K562 (cell line): ENCODE data around the gene CAPN7. TPM values are rescaled to one million over a fixed set of nuclear protein-coding genes. Genes with fewer than 3 reads are reported as not detected.

ENCODE experiments used
- ATAC-seq: fragments of 200-7000 bp; cut with Tn5 transposase; 3 replicates; pipeline ENCODE4 v1.9.1; 2020; ENCODE audit warnings: moderate library complexity
- BruUV-seq: library from RNA; stranded (reverse); fragments of 400-500 nt; replicated peaks from 2 replicates; lab custom pipeline; 2021; lab: Mats Ljungman, UMichigan
- CTCF ChIA-PET: fragments of 300-600 bp; formaldehyde crosslinking; extraction: SDS; loops from one replicate; lab custom pipeline; 2021; ENCODE audit warnings: low intra/inter-chr PET ratio; lab: Yijun Ruan, JAX
- POLR2A ChIA-PET: fragments of 300-600, 350-650 bp; sonication (Branson Sonifier 250); formaldehyde crosslinking; extraction: SDS; loops from one replicate; lab custom pipeline; 2021; ENCODE audit warnings: antibody characterized with exemption, inconsistent platforms; lab: Yijun Ruan, JAX
- DNase-seq, 4 experiments: peaks; one replicate each; pipeline versions ENCODE4 v3.0.0 to v3.0.0-alpha.2; 2011 to 2018; ENCODE audit warnings: low spot score in 3 of 4, mixed read lengths in 3 of 4; ENCODE audit errors: extremely low read depth in 1 of 4
- FAIRE-seq: peaks from 2 replicates; lab custom pipeline; 2011; peaks lifted over from hg19 to GRCh38; lab: Jason Lieb, UNC
- H2AFZ ChIP-seq: 2 replicates; pipeline ENCODE4 v1.6.0; 2011; ENCODE audit warnings: low read depth, low read length, control low read depth, inconsistent platforms
- H3K27ac ChIP-seq: fragments of 200-600 bp; 3 replicates; pipeline ENCODE4 v1.8.0; 2011; ENCODE audit warnings: low read depth, mild to moderate bottlenecking, control low read depth, inconsistent platforms, low read length, moderate library complexity, mixed read lengths; ENCODE audit errors: extremely low read depth
- H3K27me3 ChIP-seq, 2 experiments: fragments of 300-600 bp in 1 of 2; 2 replicates in 1 of 2; 3 replicates in 1 of 2; pipeline versions ENCODE4 v1.6.0 to v1.8.0; 2011; ENCODE audit warnings: inconsistent platforms in 2 of 2, low read length in 2 of 2, mild to moderate bottlenecking in 1 of 2, mixed read lengths in 1 of 2, moderate library complexity in 1 of 2; ENCODE audit not compliant: control insufficient read depth in 2 of 2, insufficient read depth in 2 of 2
- H3K36me3 ChIP-seq: fragments of 300-600 bp; 3 replicates; pipeline ENCODE4 v1.8.0; 2011; ENCODE audit warnings: mild to moderate bottlenecking, low read length, inconsistent platforms; ENCODE audit not compliant: control insufficient read depth, insufficient read depth
- H3K4me1 ChIP-seq, 2 experiments: fragments of 200-600 bp in 1 of 2; replicated peaks in 1 of 2; 2 replicates in 1 of 2; 3 replicates in 1 of 2; pipeline versions ENCODE4 v1.5.1 to v1.8.0; 2011; ENCODE audit warnings: inconsistent platforms in 2 of 2, low read length in 2 of 2, mild to moderate bottlenecking in 1 of 2, mixed read lengths in 1 of 2, moderate library complexity in 1 of 2; ENCODE audit not compliant: control insufficient read depth in 2 of 2, insufficient read depth in 2 of 2
- H3K4me2 ChIP-seq: 2 replicates; pipeline ENCODE4 v1.6.1; 2011; ENCODE audit warnings: low read length, control low read depth, inconsistent platforms, mixed read lengths; ENCODE audit not compliant: insufficient read depth
- H3K4me3 ChIP-seq: fragments of 200-600 bp; sonication (generic), shearing (Covaris generic); 2 replicates; pipeline ENCODE4 v1.5.1; 2016; ENCODE audit warnings: control low read depth, inconsistent platforms
- H3K79me2 ChIP-seq: fragments of 200-600 bp; 3 replicates; pipeline ENCODE4 v1.8.0; 2011; ENCODE audit warnings: low read length, inconsistent platforms; ENCODE audit not compliant: control insufficient read depth, insufficient read depth
- H3K9ac ChIP-seq, 2 experiments: 2 replicates each; pipeline versions ENCODE4 v1.6.0 to v1.6.1; 2011; ENCODE audit warnings: low read depth in 2 of 2, low read length in 2 of 2, control low read depth in 1 of 2, inconsistent platforms in 1 of 2, mild to moderate bottlenecking in 1 of 2, mixed read lengths in 1 of 2; ENCODE audit not compliant: insufficient read depth in 1 of 2
- H3K9me1 ChIP-seq: one replicate; pipeline ENCODE4 v1.6.0; 2011; ENCODE audit warnings: inconsistent platforms, mild to moderate bottlenecking, low read length, moderate library complexity; ENCODE audit not compliant: control insufficient read depth, insufficient read depth
- H3K9me3 ChIP-seq: replicated peaks from 2 replicates; pipeline ENCODE4 v1.5.1; 2011; ENCODE audit warnings: low read depth, low read length, inconsistent platforms; ENCODE audit not compliant: control insufficient read depth, insufficient read depth
- H4K20me1 ChIP-seq: replicated peaks from 2 replicates; pipeline ENCODE4 v1.6.1; 2011; ENCODE audit warnings: low read length, inconsistent platforms, mixed read lengths; ENCODE audit not compliant: control insufficient read depth, insufficient read depth
- CBFB ChIP-seq: sonication (generic); formaldehyde crosslinking; IDR thresholded peaks from 2 replicates; pipeline ENCODE4 v1.4.0; 2020; ENCODE audit warnings: mild to moderate bottlenecking, missing genetic modification reagents
- DPF2 ChIP-seq: fragments of 450-650 bp; IDR thresholded peaks from 2 replicates; pipeline ENCODE4 v1.6.1; 2016
- ELF2 ChIP-seq: fragments of 250-450 bp; sonication (Bioruptor Pico); IDR thresholded peaks from 2 replicates; pipeline ENCODE4 v1.5.0; 2021; ENCODE audit warnings: mild to moderate bottlenecking
- ELK1 ChIP-seq: sonication (generic); formaldehyde crosslinking; IDR thresholded peaks from 2 replicates; pipeline ENCODE4 v1.8.1; 2022; ENCODE audit warnings: missing genetic modification reagents
- JUNB ChIP-seq: fragments of 450-650 bp; formaldehyde crosslinking; conservative IDR thresholded peaks from 2 replicates; pipeline ENCODE4 v1.4.0; 2020; ENCODE audit warnings: mild to moderate bottlenecking
- KLF13 ChIP-seq: fragments of 450-650 bp; IDR thresholded peaks from 2 replicates; pipeline ENCODE4 v1.6.1; 2016; ENCODE audit warnings: missing genetic modification characterization, low read depth, mild to moderate bottlenecking, missing compliant biosample characterization, moderate library complexity, borderline replicate concordance
- LCOR ChIP-seq: sonication (generic); formaldehyde crosslinking; IDR thresholded peaks from 2 replicates; pipeline ENCODE4 v1.8.0; 2022; ENCODE audit warnings: mild to moderate bottlenecking, missing genetic modification reagents
- MCM5 ChIP-seq: fragments of 450-650 bp; IDR thresholded peaks from 2 replicates; pipeline ENCODE4 v1.6.1; 2016; ENCODE audit warnings: low read depth
- MTA3 ChIP-seq: fragments of 450-650 bp; formaldehyde crosslinking; IDR thresholded peaks from 2 replicates; pipeline ENCODE4 v1.6.1; 2017; ENCODE audit warnings: mild to moderate bottlenecking, borderline replicate concordance
- NEUROD1 ChIP-seq: fragments of 150-350 bp; IDR thresholded peaks from 2 replicates; pipeline ENCODE4 v1.6.1; 2014; ENCODE audit warnings: borderline replicate concordance, low read length, low read depth; ENCODE audit not compliant: partially characterized antibody
- NFE2 ChIP-seq: IDR thresholded peaks from 2 replicates; pipeline ENCODE4 v1.6.1; 2014; ENCODE audit warnings: antibody characterized with exemption, low read depth
- PRDM10 ChIP-seq: fragments of 450-650 bp; IDR thresholded peaks from 2 replicates; pipeline ENCODE4 v1.6.1; 2018; ENCODE audit not compliant: partially characterized antibody
- SMAD4 ChIP-seq: fragments of 250-450 bp; sonication (Bioruptor Pico); conservative IDR thresholded peaks from 2 replicates; pipeline ENCODE4 v1.8.0; 2021; ENCODE audit warnings: inconsistent platforms, mild to moderate bottlenecking, moderate library complexity
- ZNF24 ChIP-seq: fragments of 450-650 bp; IDR thresholded peaks from 2 replicates; pipeline ENCODE4 v1.6.1; 2016
- ZNF384 ChIP-seq: IDR thresholded peaks from 2 replicates; pipeline ENCODE4 v1.6.1; 2012; ENCODE audit warnings: low read depth, low read length, improper control_type of control experiment
- ZZZ3 ChIP-seq: fragments of 450-650 bp; IDR thresholded peaks from 2 replicates; pipeline ENCODE4 v1.6.1; 2016; ENCODE audit warnings: antibody characterized with exemption, mild to moderate bottlenecking, moderate library complexity
- WGBS: fragments of 100-300 bp; shearing (Covaris generic); methylation state at CpG from one replicate; pipeline ENCODE4 v1.1.6; 2016; ENCODE audit warnings: low coverage, mixed read lengths; ENCODE audit not compliant: insufficient coverage; ENCODE audit errors: missing lambda C conversion rate; 5-methylcytosine and 5-hydroxymethylcytosine counted together
- in situ Hi-C: fragments of 300-500 bp; cut with MboI; formaldehyde crosslinking; loops from 4 replicates; pipeline ENCODE4 v1.15.0; 2018; ENCODE audit warnings: inconsistent platforms, mixed read lengths
- intact Hi-C: fragments of 100-400 bp; cut with micrococcal nuclease; formaldehyde crosslinking; loops from 2 replicates; pipeline ENCODE4 v1.14.2; 2022
- polyA plus RNA-seq, 8 experiments: library from polyadenylated mRNA; depleted of rRNA in 4 of 8; stranded (reverse) in 5 of 8; unstranded in 3 of 8; fragments of >200 nt; fragmentation: Nextera tagmentation in 2 of 8; fragmentation: Illumina TruSeq in 1 of 8; extraction: Ambion mirVana in 2 of 8; extraction: Trizol in 1 of 8; gene quantifications; 2 replicates each; pipeline versions ENCODE4 v1.2.1 to v1.2.3, GENCODE V29; 2011 to 2014; ENCODE audit warnings: inconsistent platforms in 1 of 8, missing spikeins in 1 of 8
- total RNA-seq, 7 experiments: library from RNA; depleted of rRNA in 6 of 7; stranded (reverse); fragments of >200 nt in 6 of 7; fragmentation: Illumina TruSeq in 2 of 7; extraction: Trizol in 2 of 7; gene quantifications; 2 replicates each; pipeline versions ENCODE4 v1.2.1 to v1.2.3, GENCODE V29; 2011 to 2021; ENCODE audit warnings: low replicate concordance in 1 of 7

The CAPN7 gene
- total and polyA plus RNA-seq, 9 of the 15 experiments (the other 6 are each of a cell fraction or from before 2014, with no cell fraction given), result 6.5 to 42.7 (median 32.7) TPM

GRCh38 chr3:15180042-15180611 is 25.9 kb upstream of the CAPN7 start:
- H3K36me3 ChIP-seq, result no peaks in the 10 kb centered on the region
- no peaks in the 10 kb centered on the region for H3K4me1 ChIP-seq
- DNase-seq, result no peak
- POLR2A ChIA-PET, result interaction anchor here (0.6 to 1.2 kb wide), 4 partner anchors 10 to 370 kb away, joined by 3 to 4 read pairs (median 3); no protein-coding TSS in a partner anchor
- no peaks in the 10 kb centered on the region for H3K79me2 ChIP-seq
- no peak for FAIRE-seq
- no peak overlapping the region for H2AFZ ChIP-seq
- no peak for TF ChIP-seq MCM5
- no peak for TF ChIP-seq CBFB
- no peak for TF ChIP-seq PRDM10
- no peak for TF ChIP-seq LCOR (CRISPR knock-in tag)
- no peak for TF ChIP-seq ZZZ3
- no peak for TF ChIP-seq ELF2 (CRISPR knock-in tag)
- no peak for TF ChIP-seq SMAD4 (CRISPR knock-in tag)
- TF ChIP-seq ELK1 (CRISPR knock-in tag), result no peak
- no peak for TF ChIP-seq MTA3
- no peak for TF ChIP-seq NFE2
- no peak for TF ChIP-seq JUNB (CRISPR knock-in tag)
- TF ChIP-seq DPF2, result no peak
- no peak for TF ChIP-seq KLF13
- TF ChIP-seq NEUROD1, result no peak
- TF ChIP-seq ZNF384, result no peak
- TF ChIP-seq ZNF24, result no peak
- TF ChIP-seq, all 486 proteins: peak for 0
- H3K27me3 ChIP-seq, result peaks cover 18 to 19% of the 10 kb centered on the region in 2 experiments; a peak in 3 of 5 replicates
- in situ Hi-C loops (no loop called here), intact Hi-C loops (no loop called here)
- H3K9ac ChIP-seq, result no peak overlapping the region
- no peaks in the 10 kb centered on the region for H4K20me1 ChIP-seq
- WGBS, result 4% methylated on average over 6 of the region's 6 CpGs
- no peaks in the 10 kb centered on the region for H3K9me1 ChIP-seq
- H3K4me3 ChIP-seq, result no peak overlapping the region
- no peak overlapping the region for H3K4me2 ChIP-seq
- H3K9me3 ChIP-seq, result no peaks in the 10 kb centered on the region
- CTCF ChIA-PET, result no interaction called here
- no peak overlapping the region for H3K27ac ChIP-seq
- BruUV-seq, result no TSS peak
- ATAC-seq, result no peak
